IPS-18a (cell line): ENCODE measurements around the gene MDK.
A peak's percentile ranks its signal among the peaks of the same experiment; 100 is the strongest.
"Not testable (repeated sequence)": the region's sequence is repeated elsewhere in the genome, so short reads cannot be mapped to it uniquely, and the experiment has no call there.

Experiments used
- H3K27ac ChIP-seq: one replicate; pipeline ENCODE4 v1.5.1; 2013; ENCODE audit warnings: low read length
- H3K27me3 ChIP-seq: one replicate; pipeline ENCODE4 v1.6.1; 2013; ENCODE audit warnings: mild to moderate bottlenecking, low read length; ENCODE audit not compliant: control insufficient read depth, insufficient read depth
- H3K36me3 ChIP-seq: one replicate; pipeline ENCODE4 v1.6.1; 2013; ENCODE audit warnings: low read depth, low read length; ENCODE audit not compliant: control insufficient read depth
- H3K4me1 ChIP-seq: one replicate; pipeline ENCODE4 v1.6.1; 2013; ENCODE audit warnings: low read depth, low read length; ENCODE audit not compliant: control insufficient read depth
- H3K4me3 ChIP-seq: one replicate; pipeline ENCODE4 v1.5.1; 2013; ENCODE audit warnings: low read length
- H3K9ac ChIP-seq: one replicate; pipeline ENCODE4 v1.6.1; 2013; ENCODE audit warnings: mild to moderate bottlenecking, low read length, moderate library complexity
- H3K9me3 ChIP-seq: one replicate; pipeline ENCODE4 v1.6.1; 2013; ENCODE audit warnings: low read depth, low read length; ENCODE audit not compliant: control insufficient read depth

Gene MDK

GRCh38 chr11:46372501-46372900 is 9.0 kb upstream of the MDK start:
- H3K36me3 ChIP-seq: peaks cover 32% of the 10 kb centered on the region
- H3K9ac ChIP-seq, H3K4me3 ChIP-seq, H3K9me3 ChIP-seq, H3K4me1 ChIP-seq, H3K27me3 ChIP-seq, H3K27ac ChIP-seq: not testable (repeated sequence)

- Histone ChIP-seq H3K27ac (no peak overlapping the region), H3K36me3 (peaks cover 35% of the 10 kb centered on the region), H3K9ac (no peak overlapping the region), H3K4me3 (no peak overlapping the region), H3K4me1 (peaks cover 2% of the 10 kb centered on the region), H3K9me3 (no peaks in the 10 kb centered on the region), H3K27me3 (no peaks in the 10 kb centered on the region)
Measured at GRCh38 chr11:46373787-46374740, 7.4 kb upstream of the MDK start.

GRCh38 chr11:46374815-46375214 is 6.7 kb upstream of the MDK start:
- no peaks in the 10 kb centered on the region for H3K27me3 ChIP-seq
- H3K36me3 ChIP-seq: peaks cover 35% of the 10 kb centered on the region
- no peak overlapping the region for H3K9ac ChIP-seq
- no peaks in the 10 kb centered on the region for H3K9me3 ChIP-seq
- H3K27ac ChIP-seq: no peak overlapping the region
- peaks cover 7% of the 10 kb centered on the region for H3K4me1 ChIP-seq
- no peak overlapping the region for H3K4me3 ChIP-seq

DNA sequence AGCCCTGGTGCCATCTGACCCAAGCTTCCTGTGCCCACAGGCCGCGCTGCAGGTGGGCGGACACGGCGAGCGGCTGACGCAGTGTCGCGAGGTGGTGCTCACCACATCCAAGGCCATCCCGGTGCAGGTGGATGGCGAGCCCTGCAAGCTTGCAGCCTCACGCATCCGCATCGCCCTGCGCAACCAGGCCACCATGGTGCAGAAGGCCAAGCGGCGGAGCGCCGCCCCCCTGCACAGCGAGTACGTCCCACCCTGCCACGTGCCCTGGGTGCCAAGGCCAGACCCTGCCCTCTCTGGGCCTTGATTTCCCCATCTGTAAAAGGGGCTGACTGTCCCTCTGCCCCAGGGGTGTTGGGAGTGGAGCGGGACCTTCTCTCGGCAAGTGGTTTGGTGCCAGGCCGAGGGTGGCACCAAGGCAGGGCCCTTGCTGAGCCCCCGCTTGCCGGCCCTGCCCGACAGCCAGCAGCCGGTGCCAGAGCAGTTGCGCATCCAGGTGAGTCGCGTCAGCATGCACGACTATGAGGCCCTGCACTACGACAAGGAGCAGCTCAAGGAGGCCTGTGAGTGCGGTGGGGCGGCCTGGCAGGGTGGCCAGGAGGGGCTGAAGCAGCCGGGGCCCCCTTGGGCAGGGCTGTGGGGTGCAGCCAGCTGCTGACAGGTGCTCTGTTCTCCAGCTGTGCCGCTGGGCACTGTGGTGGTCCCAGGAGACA is 5.9 kb upstream of the MDK start:
- H3K9ac ChIP-seq: no peak overlapping the region
- H3K4me1 ChIP-seq: peaks cover 7% of the 10 kb centered on the region
- no peaks in the 10 kb centered on the region for H3K27me3 ChIP-seq
- H3K27ac ChIP-seq: no peak overlapping the region
- H3K9me3 ChIP-seq: no peaks in the 10 kb centered on the region
- H3K36me3 ChIP-seq: peaks cover 35% of the 10 kb centered on the region
- H3K4me3 ChIP-seq: no peak overlapping the region

GRCh38 chr11:46376258-46377050 is 5.0 kb upstream of the MDK start:
- Histone ChIP-seq H3K4me3 (no peak overlapping the region), H3K4me1 (peaks cover 7% of the 10 kb centered on the region), H3K36me3 (peaks cover 35% of the 10 kb centered on the region), H3K9me3 (no peaks in the 10 kb centered on the region), H3K9ac (no peak overlapping the region), H3K27me3 (no peaks in the 10 kb centered on the region), H3K27ac (no peak overlapping the region)

- no peaks in the 10 kb centered on the region for H3K27me3 ChIP-seq
- H3K9ac ChIP-seq: no peak overlapping the region
- peaks cover 35% of the 10 kb centered on the region for H3K36me3 ChIP-seq
- no peak overlapping the region for H3K27ac ChIP-seq
- H3K4me3 ChIP-seq: no peak overlapping the region
- peaks cover 7% of the 10 kb centered on the region for H3K4me1 ChIP-seq
- no peaks in the 10 kb centered on the region for H3K9me3 ChIP-seq
Measured at GRCh38 chr11:46377290-46377689, 4.2 kb upstream of the MDK start.

GRCh38 chr11:46377831-46378230 is 3.6 kb upstream of the MDK start:
- H3K9me3 ChIP-seq: no peaks in the 10 kb centered on the region
- H3K27me3 ChIP-seq: no peaks in the 10 kb centered on the region
- peaks cover 35% of the 10 kb centered on the region for H3K36me3 ChIP-seq
- peaks cover 10% of the 10 kb centered on the region for H3K4me1 ChIP-seq
- no peak overlapping the region for H3K27ac ChIP-seq
- H3K4me3 ChIP-seq: no peak overlapping the region
- H3K9ac ChIP-seq: no peak overlapping the region

DNA sequence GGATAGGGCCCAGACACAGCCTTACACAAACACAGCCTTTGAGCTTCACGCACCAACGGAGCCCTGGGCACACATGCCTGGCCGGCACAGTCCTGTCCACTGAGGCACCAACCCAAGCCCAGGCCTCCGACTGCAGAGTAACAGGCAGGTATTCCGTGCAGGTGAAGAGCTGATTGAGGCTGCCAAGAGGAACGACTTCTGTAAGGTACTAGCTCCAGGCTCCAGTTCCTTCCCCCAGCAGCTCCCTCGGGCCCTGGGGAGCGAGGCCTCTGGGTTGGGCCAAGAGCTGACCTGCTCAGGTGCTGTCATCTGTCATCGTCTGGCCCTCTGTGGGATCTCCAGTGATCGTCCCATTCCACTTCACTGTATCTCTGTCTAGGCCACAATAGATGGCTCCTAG is 3.2 kb upstream of the MDK start:
- Histone ChIP-seq H3K4me1 (peaks cover 15% of the 10 kb centered on the region), H3K27me3 (no peaks in the 10 kb centered on the region), H3K9ac (no peak overlapping the region), H3K4me3 (no peak overlapping the region), H3K9me3 (no peaks in the 10 kb centered on the region), H3K27ac (no peak overlapping the region), H3K36me3 (peaks cover 35% of the 10 kb centered on the region)

DNA sequence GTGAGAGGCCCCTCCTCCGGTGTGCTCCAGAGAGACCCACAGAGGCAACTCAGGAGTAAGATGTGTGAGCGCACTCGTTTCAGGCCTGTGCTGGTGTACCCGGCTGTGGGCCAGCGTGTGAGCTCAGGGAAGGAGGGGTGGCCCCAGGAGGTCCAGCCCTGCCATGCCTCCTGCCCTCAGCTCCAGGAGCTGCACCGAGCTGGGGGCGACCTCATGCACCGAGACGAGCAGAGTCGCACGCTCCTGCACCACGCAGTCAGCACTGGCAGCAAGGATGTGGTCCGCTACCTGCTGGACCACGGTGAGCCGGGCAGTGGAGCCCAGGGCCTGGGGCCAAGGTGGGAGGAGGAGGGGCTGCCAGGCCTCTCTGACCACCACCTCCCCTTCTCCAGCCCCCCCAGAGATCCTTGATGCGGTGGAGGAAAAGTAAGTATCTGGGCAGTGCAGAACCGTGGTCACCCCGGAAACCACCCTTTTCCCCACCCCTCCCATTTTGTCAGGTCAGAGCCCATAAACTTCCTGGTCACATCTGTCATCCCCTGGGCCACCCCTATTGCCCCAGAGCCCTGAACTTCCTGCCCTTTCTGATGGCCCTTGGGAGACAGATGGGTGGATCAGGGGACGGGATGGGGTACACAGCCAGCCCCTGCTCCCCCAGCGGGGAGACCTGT is 2.5 kb upstream of the MDK start:
- Histone ChIP-seq H3K36me3 (peaks cover 36% of the 10 kb centered on the region), H3K9ac (no peak overlapping the region), H3K4me3 (peak overlapping the region; percentile 69), H3K27ac (no peak overlapping the region), H3K9me3 (no peaks in the 10 kb centered on the region), H3K4me1 (peaks cover 20% of the 10 kb centered on the region), H3K27me3 (no peaks in the 10 kb centered on the region)

DNA sequence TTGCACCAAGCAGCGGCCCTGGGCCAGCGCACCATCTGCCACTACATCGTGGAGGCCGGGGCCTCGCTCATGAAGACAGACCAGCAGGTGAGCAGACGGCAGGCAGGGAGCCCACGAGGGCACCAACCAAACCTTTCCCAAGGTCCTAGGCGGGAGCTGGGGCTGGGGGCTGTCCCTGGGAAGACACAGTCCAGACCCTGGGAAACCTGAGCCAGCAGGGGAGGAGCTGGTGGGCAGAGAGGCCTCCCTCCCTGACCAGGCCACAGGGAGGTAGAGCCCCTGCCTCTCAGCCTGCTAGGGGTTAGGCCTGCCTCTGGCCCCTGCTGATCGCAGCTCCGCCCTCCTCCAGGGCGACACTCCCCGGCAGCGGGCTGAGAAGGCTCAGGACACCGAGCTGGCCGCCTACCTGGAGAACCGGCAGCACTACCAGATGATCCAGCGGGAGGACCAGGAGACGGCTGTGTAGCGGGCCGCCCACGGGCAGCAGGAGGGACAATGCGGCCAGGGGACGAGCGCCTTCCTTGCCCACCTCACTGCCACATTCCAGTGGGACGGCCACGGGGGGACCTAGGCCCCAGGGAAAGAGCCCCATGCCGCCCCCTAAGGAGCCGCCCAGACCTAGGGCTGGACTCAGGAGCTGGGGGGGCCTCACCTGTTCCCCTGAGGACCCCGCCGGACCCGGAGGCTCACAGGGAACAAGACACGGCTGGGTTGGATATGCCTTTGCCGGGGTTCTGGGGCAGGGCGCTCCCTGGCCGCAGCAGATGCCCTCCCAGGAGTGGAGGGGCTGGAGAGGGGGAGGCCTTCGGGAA is 1.8 kb upstream of the MDK start:
- H3K27ac ChIP-seq, H3K9me3 ChIP-seq, H3K9ac ChIP-seq, H3K27me3 ChIP-seq: not testable (repeated sequence)
- Histone ChIP-seq H3K4me1 (peaks cover 20% of the 10 kb centered on the region), H3K36me3 (peaks cover 31% of the 10 kb centered on the region), H3K4me3 (peak overlapping the region; percentile 69)
